ENCODE results near the gene LACTB.

GRCh38 chr15:63140936-63141335, 19.3 kb downstream of the LACTB start:
- no peak for TF ChIP-seq CTCF (IDR thresholded peaks at IDR 0.05 in 4 of 5, conservative IDR thresholded peaks at IDR 0.05 in 1 of 5)
- TF ChIP-seq POLR2A (IDR thresholded peaks at IDR 0.05): no peak
